HEK293 (cell line): ENCODE measurements around the gene PTPRN2.

Source experiments
- AEBP2 ChIP-seq: fragments of 450-650 bp; formaldehyde crosslinking; IDR thresholded peaks from 2 replicates; pipeline ENCODE4 v1.5.1; 2016; ENCODE audit warnings: missing biosample characterization, missing genetic modification characterization, borderline replicate concordance
- CTCF ChIP-seq: fragments of 450-650 bp; formaldehyde crosslinking; IDR thresholded peaks from 2 replicates; pipeline ENCODE4 v1.5.1; 2016; ENCODE audit warnings: missing biosample characterization, missing genetic modification characterization
- PRDM2 ChIP-seq: fragments of 450-650 bp; formaldehyde crosslinking; IDR thresholded peaks from 2 replicates; pipeline ENCODE4 v1.5.1; 2016; ENCODE audit warnings: missing biosample characterization, missing genetic modification characterization, borderline replicate concordance
- ZNF155 ChIP-seq: fragments of 450-650 bp; formaldehyde crosslinking; IDR thresholded peaks from 2 replicates; pipeline ENCODE4 v1.5.1; 2016; ENCODE audit warnings: missing biosample characterization, missing genetic modification characterization
- ZNF302 ChIP-seq: fragments of 450-650 bp; formaldehyde crosslinking; IDR thresholded peaks from 2 replicates; pipeline ENCODE4 v1.5.1; 2016; ENCODE audit warnings: missing biosample characterization, missing genetic modification characterization, low read depth
- ZNF501 ChIP-seq: fragments of 450-650 bp; formaldehyde crosslinking; IDR thresholded peaks from 2 replicates; pipeline ENCODE4 v1.5.1; 2016; ENCODE audit warnings: missing biosample characterization, missing genetic modification characterization
- ZNF510 ChIP-seq: fragments of 450-650 bp; formaldehyde crosslinking; IDR thresholded peaks from 2 replicates; pipeline ENCODE4 v1.5.1; 2018; ENCODE audit warnings: mild to moderate bottlenecking, missing genetic modification characterization, missing biosample characterization; ENCODE audit not compliant: insufficient replicate concordance
- ZNF518A ChIP-seq: fragments of 450-650 bp; formaldehyde crosslinking; conservative IDR thresholded peaks from 2 replicates; pipeline ENCODE4 v1.5.1; 2016; ENCODE audit warnings: low read depth, missing biosample characterization, missing genetic modification characterization
- ZNF596 ChIP-seq: fragments of 450-650 bp; IDR thresholded peaks from 2 replicates; pipeline ENCODE4 v1.5.0; 2018; ENCODE audit warnings: missing biosample characterization, mild to moderate bottlenecking, missing genetic modification characterization, moderate library complexity
- ZNF704 ChIP-seq: fragments of 450-650 bp; formaldehyde crosslinking; IDR thresholded peaks from 2 replicates; pipeline ENCODE4 v1.5.1; 2016; ENCODE audit warnings: missing biosample characterization, missing genetic modification characterization
- ZNF777 ChIP-seq: fragments of 450-650 bp; formaldehyde crosslinking; IDR thresholded peaks from 2 replicates; pipeline ENCODE4 v1.5.1; 2017; ENCODE audit warnings: missing biosample characterization, missing genetic modification characterization, borderline replicate concordance
- TF ChIP-seq, protein P1 (sequence below): fragments of 450-650 bp; formaldehyde crosslinking; IDR thresholded peaks from 2 replicates; pipeline ENCODE4 v1.5.1; 2016; ENCODE audit warnings: missing biosample characterization, missing genetic modification characterization
- TF ChIP-seq, protein P2 (sequence below): sonication (generic); formaldehyde crosslinking; IDR thresholded peaks from 2 replicates; pipeline ENCODE4 v1.8.1; 2022; ENCODE audit warnings: mild to moderate bottlenecking, moderate library complexity, missing genetic modification reagents
- TF ChIP-seq, protein P3 (sequence below): fragments of 450-650 bp; formaldehyde crosslinking; IDR thresholded peaks from 2 replicates; pipeline ENCODE4 v1.5.1; 2017; ENCODE audit warnings: missing biosample characterization, missing genetic modification characterization
- TF ChIP-seq, protein P4 (sequence below): fragments of 450-650 bp; IDR thresholded peaks from 2 replicates; pipeline ENCODE4 v1.5.1; 2018; ENCODE audit warnings: missing biosample characterization, missing genetic modification characterization

PTPRN2 gene

DNA sequence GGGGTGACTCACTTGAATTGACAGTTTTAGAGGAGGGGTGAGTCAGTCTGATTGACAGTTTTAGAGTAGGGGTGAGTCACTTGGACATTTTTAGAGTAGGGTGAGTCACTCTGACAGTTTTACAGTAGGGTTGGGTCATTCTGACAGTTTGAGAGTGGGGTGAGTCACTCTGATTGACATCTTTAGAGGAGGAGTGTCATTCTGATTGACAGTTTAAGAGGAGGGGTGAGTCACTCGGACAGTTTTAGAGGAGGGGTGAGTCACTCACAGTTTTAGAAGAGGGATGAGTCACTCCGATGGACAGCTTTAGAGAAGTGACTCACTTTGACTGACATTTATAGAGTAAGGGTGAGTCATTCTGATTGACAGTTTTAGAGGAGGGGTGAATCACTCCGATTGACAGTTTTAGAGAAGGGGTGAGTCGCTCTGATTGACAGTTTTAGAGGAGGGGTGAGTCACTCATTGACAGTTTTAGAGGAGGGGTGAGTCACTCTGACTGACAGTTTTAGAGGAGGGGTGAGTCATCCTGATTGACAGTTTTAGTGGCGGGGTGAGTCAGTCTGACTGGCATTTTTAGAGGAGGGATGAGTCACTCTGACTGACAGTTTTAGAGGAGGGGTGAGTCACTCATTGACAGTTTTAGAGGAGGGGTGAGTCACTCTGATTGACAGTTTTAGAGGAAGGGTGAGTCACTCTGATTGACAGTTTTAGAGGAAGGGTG is 655.0 kb downstream of the PTPRN2 start (continued):
- TF ChIP-seq ZNF518A (no peak), CTCF (tag by site-specific recombination) (no peak), ZNF501 (tag by site-specific recombination) (no peak), AEBP2 (tag by site-specific recombination) (no peak), ZNF302 (no peak), ZNF510 (no peak), ZNF596 (tag by site-specific recombination) (no peak), PRDM2 (tag by site-specific recombination) (no peak), ZNF155 (no peak), ZNF777 (tag by site-specific recombination) (no peak), ZNF704 (tag by site-specific recombination) (no peak)
- TF ChIP-seq, protein P1, sequence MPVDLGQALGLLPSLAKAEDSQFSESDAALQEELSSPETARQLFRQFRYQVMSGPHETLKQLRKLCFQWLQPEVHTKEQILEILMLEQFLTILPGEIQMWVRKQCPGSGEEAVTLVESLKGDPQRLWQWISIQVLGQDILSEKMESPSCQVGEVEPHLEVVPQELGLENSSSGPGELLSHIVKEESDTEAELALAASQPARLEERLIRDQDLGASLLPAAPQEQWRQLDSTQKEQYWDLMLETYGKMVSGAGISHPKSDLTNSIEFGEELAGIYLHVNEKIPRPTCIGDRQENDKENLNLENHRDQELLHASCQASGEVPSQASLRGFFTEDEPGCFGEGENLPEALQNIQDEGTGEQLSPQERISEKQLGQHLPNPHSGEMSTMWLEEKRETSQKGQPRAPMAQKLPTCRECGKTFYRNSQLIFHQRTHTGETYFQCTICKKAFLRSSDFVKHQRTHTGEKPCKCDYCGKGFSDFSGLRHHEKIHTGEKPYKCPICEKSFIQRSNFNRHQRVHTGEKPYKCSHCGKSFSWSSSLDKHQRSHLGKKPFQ (tag by site-specific recombination) = no peak
- TF ChIP-seq, protein P2, sequence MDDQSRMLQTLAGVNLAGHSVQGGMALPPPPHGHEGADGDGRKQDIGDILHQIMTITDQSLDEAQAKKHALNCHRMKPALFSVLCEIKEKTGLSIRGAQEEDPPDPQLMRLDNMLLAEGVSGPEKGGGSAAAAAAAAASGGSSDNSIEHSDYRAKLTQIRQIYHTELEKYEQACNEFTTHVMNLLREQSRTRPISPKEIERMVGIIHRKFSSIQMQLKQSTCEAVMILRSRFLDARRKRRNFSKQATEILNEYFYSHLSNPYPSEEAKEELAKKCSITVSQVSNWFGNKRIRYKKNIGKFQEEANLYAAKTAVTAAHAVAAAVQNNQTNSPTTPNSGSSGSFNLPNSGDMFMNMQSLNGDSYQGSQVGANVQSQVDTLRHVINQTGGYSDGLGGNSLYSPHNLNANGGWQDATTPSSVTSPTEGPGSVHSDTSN (CRISPR knock-in tag) = no peak
- TF ChIP-seq, protein P3, sequence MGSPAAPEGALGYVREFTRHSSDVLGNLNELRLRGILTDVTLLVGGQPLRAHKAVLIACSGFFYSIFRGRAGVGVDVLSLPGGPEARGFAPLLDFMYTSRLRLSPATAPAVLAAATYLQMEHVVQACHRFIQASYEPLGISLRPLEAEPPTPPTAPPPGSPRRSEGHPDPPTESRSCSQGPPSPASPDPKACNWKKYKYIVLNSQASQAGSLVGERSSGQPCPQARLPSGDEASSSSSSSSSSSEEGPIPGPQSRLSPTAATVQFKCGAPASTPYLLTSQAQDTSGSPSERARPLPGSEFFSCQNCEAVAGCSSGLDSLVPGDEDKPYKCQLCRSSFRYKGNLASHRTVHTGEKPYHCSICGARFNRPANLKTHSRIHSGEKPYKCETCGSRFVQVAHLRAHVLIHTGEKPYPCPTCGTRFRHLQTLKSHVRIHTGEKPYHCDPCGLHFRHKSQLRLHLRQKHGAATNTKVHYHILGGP (tag by site-specific recombination) = no peak
- TF ChIP-seq, protein P4, sequence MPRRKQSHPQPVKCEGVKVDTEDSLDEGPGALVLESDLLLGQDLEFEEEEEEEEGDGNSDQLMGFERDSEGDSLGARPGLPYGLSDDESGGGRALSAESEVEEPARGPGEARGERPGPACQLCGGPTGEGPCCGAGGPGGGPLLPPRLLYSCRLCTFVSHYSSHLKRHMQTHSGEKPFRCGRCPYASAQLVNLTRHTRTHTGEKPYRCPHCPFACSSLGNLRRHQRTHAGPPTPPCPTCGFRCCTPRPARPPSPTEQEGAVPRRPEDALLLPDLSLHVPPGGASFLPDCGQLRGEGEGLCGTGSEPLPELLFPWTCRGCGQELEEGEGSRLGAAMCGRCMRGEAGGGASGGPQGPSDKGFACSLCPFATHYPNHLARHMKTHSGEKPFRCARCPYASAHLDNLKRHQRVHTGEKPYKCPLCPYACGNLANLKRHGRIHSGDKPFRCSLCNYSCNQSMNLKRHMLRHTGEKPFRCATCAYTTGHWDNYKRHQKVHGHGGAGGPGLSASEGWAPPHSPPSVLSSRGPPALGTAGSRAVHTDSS (tag by site-specific recombination) = no peak
